ENCODE results near the gene PRRX2.
A peak's percentile ranks its signal among the peaks of the same experiment; 100 is the strongest.

PRRX2 gene

DNA sequence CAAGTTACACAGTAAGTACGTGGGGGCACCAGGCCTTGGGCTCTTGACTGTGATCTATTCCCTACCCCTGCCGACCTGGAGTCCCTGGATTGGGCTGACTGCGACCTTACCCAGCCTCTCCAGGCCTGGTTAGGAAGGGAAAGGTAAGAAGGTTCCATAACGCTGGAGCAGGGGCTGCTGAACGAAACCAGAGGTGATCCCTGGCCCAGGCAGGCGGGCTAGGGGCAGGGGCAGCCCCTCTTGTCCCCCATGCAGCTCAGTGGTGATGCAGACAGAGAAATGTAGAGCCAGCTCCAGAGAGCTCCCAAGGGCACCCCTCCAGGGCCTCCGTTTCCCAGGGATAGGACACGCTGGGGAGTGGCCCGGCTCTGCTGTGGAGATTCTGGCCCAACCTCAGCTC lies 14.1 kb downstream of the PRRX2 start:
- no peak for DNase-seq (ENCODE audit: low spot score)

- DNase-seq (ENCODE audit: low spot score), result no peak
These were observed 16.5 kb downstream of the PRRX2 start for GRCh38 chr9:129681924-129682323.

DNA sequence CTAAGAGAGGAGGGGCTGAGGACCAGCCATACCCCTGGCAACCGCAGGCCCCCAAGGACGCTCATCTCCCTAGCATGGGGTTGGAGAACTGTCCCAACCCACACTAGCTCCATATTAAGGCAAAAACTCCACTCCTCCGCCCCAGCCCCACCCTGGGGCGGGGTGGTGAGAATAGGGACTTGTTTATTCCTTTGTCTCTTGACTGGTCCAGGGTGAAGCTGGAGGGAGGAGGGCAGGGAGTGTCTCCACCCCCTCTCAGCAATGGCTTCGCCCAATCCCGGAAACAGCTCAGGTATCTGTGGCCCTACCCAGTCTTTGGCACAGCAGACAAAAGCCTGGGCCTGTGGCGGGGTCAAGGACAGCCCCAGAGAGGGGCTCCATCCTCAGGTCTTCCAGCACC lies 16.9 kb downstream of the PRRX2 start:
- DNase-seq (ENCODE audit: low spot score), result no peak

- DNase-seq (ENCODE audit: low spot score), result no peak
These were observed 19.9 kb downstream of the PRRX2 start for GRCh38 chr9:129685220-129685932.

- DNase-seq (ENCODE audit: low spot score), result no peak
These were observed 20.4 kb downstream of the PRRX2 start for GRCh38 chr9:129685933-129686259.

GRCh38 chr9:129686736-129687135 lies 21.3 kb downstream of the PRRX2 start:
- DNase-seq (ENCODE audit: low spot score), result no peak

DNA sequence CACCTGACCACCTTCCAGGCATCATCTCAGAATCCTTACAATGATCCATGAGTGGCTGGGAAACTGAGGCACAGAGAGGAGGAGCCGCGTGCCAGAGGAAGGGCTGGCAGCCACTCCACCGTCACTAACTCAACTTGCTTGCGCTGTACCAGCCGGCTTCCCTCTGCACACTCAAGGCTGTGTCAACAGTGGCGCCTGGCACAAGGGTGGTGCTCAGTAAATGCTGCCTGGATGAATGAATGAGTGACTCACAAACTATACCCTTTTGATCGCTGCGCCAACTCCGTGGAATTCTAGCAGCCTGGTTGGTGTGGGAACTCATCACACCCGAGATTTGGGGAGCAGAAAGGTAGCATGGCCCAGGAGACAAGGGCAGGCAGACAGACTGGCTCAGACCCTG lies 21.9 kb downstream of the PRRX2 start:
- no peak for DNase-seq (ENCODE audit: low spot score)

DNA sequence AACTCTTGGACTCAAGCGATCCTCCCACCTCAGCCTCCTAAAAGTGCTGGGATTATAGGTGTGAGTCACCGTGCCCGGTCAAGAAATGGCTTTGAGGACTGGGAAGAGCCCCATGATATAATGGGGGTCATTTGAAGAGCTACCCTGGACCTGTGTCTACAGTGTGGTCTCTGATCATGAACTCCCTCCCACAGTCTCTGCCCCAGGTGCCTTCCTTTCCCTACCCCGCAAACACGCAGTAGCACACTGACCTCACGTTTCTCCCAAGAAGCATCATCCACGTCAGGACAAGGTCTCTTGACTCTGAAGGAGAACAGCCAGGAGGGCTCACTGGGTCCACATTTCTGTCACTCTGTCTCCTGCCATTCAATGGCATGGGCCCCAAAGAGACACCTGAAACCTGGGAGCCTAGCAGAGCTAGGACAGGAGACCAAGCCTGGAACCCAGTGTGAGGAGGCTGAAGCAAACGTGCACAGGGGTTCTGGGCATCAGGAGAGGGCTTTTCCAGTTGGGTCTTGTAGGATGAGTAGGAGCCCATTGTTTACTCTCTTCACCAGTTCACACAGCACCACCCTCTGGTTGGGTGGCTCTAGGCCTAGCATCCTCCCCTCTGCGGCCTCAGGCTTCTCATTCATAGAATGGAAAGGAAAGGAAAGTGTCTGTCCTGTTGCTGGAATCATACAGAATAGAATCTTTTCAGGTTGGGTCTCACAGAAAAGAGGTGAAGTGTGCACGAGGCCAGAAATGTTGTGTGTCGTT lies 23.0 kb downstream of the PRRX2 start:
- no peak for DNase-seq (ENCODE audit: low spot score)

GRCh38 chr9:129692534-129692933 lies 27.1 kb downstream of the PRRX2 start:
- DNase-seq (ENCODE audit: low spot score), result no peak

DNA sequence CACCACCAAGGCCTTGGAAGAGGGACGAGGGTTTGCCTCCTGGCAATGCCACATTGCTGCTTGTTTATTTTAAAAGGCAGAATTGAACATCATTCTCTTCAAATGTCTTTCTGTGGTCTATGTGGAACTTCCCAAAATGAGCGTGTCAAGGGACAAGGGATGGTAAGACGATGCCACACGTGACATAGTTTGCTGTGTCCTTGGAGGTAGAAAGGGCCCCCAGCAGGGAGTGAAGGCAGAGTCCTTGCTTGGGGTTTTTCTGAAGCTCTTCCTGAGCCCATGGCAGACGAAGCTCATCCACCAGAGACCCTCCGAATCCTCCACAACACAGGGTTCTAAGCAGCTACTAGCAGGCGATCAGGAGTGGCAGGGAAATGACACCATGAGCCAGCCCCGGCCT lies 28.3 kb downstream of the PRRX2 start:
- no peak for DNase-seq (ENCODE audit: low spot score)

- no peak for DNase-seq (ENCODE audit: low spot score)
These were observed 28.8 kb downstream of the PRRX2 start for GRCh38 chr9:129694243-129694646.

GRCh38 chr9:129695870-129696269 lies 30.4 kb downstream of the PRRX2 start:
- no peak for DNase-seq (ENCODE audit: low spot score)

DNA sequence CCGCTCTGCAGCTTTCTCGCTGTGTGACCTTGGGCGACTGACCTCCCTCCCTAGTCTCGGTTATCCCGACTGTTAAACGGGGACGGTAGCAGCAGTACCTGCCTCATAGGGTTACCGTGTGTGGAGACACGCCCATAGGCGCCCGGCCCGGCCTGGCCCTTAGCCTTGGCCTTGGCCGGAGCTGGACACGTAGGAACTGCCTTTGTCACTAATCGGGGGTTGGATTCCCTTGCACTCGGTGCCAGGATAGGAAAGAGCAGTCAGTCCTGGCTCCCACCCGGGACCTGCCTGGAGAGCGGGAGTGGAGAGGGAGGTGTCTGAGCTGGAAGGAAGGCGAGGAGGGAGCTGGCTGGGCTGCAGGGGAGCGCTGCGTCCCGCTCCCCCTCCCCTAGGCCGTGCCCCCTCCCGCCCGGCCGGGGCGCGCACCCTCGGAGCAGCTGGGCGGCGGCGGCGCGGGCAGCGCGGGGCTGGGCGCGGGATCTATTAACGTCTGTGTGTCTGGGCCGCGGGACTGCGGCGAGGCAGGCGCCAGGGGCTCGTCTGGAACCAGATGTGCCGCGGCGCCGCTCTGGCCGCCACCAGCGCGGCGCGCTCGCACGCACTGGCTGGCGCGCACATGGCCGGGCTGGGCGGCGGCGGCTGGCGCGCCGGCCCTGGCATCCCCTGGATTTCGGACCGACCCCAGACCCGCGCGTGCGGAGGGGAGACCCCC lies 31.7 kb downstream of the PRRX2 start:
- DNase-seq (ENCODE audit: low spot score), result peak; percentile 71

DNA sequence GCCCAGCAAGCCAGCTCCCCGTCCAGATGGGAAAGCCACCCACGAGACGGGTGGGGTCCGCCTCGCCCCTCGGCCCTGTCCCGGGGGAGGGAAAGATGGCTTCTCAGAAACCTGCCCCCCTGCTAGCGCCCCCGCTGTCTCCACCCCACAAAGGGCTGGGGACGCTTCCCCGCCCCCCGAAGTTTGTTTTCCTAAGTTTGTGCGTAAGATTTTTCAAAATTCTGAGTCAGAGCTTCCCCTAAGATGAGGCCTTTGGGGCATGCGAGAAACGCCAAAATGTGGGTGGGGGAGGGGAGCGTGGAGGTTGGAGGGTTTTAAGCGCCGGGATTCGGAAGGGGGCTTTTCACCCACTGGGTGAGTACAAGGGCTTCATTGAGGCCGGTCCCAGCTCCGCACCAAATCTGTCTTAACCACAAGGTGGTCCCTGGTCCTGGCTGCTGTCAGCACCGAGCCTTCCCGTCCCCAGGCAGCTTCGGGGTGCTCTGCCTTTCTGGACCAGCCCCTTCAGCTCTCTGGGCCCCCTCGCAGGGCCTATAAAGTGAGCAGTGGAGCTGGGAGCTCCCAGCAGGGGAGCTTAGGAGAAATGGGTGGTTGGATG lies 32.3 kb downstream of the PRRX2 start:
- DNase-seq (ENCODE audit: low spot score), result no peak

- no peak for DNase-seq (ENCODE audit: low spot score)
These were observed 32.9 kb downstream of the PRRX2 start for GRCh38 chr9:129698254-129698757.

- DNase-seq (ENCODE audit: low spot score), result no peak
These were observed 35.6 kb downstream of the PRRX2 start for GRCh38 chr9:129701054-129701453.

GRCh38 chr9:129701549-129701948 lies 36.1 kb downstream of the PRRX2 start:
- DNase-seq (ENCODE audit: low spot score), result no peak

DNA sequence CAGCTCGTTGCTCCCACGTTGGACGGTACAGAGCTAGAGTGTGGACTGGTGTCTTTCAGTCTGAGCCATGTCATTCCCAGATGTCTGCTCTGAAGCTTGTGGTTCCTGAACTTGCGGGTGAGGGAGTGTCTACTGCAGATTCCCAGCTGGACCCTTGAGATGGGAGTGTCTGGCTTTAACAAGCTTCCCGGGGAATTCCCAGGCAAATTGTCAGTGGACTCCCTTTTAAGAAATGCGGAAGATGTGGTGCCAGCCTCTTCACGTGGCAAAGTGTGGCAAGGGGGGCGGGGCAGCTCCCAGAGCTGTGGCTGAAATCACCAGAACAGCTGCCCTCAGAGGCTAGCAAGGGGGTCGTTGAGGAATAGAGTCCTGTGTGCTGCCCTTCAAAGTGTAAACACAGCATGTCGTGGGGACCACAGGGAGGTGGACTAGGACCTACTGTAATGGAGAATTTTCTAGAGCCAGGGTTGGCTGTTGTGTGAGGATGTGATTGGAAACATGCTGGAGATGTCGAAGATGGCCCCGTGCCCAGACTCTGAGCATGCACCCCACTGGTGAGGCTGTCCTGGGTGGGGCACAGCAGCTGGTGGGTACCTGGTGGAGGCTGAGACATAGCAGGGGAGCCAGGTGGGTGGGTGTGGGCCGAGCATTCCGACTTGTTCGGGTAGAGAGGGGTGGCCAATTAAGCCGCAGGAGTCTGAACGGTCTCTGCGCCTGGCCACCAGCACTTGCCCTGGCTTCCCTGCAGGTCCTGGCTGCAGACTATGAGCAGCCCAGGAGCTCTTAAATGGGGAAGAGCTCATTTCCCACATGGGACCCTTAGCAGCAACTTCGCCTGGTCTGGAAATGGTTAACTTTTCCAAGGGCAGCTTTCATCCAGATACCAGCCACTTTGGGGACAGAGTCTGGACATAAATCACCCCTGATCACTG lies 37.4 kb downstream of the PRRX2 start:
- DNase-seq (ENCODE audit: low spot score), result no peak

GRCh38 chr9:129703667-129704355 lies 38.4 kb downstream of the PRRX2 start:
- no peak for DNase-seq (ENCODE audit: low spot score)

DNA sequence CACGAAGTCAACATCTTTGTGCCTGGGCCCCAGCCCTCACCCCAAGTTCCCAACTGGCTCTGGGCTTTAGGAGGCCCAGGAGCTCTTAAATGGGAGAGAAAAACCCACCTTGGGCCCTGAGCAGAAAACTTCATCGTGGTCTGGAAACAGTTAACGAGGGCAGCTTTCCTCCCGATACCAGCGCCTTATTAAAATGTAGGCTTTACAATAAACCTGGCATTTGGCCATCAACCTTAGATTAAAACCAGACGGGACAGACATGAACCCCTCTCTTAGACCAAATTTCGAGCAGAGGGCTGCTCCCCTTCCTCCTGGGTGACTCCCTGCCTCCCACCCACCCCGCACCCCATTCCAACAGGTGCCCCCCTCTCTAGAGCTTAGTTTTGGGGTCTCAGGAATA lies 39.4 kb downstream of the PRRX2 start:
- no peak for DNase-seq (ENCODE audit: low spot score)

GRCh38 chr9:129708793-129709192 lies 43.3 kb downstream of the PRRX2 start:
- DNase-seq (ENCODE audit: low spot score), result no peak
